Activated CD8-positive, alpha-beta memory T cell treated with anti-CD3 and anti-CD28 coated beads, Interleukin-2, amount 50 U/mL, for 4 hours (primary cell): ENCODE data around the gene RIOK2.
"Not testable (repeated sequence)": the region's sequence is repeated elsewhere in the genome, so short reads cannot be mapped to it uniquely, and the experiment has no call there.

Experiments used
- DNase-seq: peaks from one replicate; pipeline ENCODE4 v3.0.0-alpha.2; 2020

RIOK2 gene

GRCh38 chr5:97183100-97183929 is at the start of gene RIOK2:
Gene RIOK2, minus strand, starts transcription at chr5:97183247. Its CDS starts 56 bp downstream, at chr5:97183191.
- DNase-seq: peak; percentile 92

GRCh38 chr5:97231025-97231636 is 48.1 kb upstream of the RIOK2 start:
- DNase-seq: no peak

- no peak for DNase-seq
Observed at GRCh38 chr5:97229688-97230285, 46.7 kb upstream of the RIOK2 start.

GRCh38 chr5:97229196-97229595 is 46.1 kb upstream of the RIOK2 start:
- DNase-seq: no peak

DNA sequence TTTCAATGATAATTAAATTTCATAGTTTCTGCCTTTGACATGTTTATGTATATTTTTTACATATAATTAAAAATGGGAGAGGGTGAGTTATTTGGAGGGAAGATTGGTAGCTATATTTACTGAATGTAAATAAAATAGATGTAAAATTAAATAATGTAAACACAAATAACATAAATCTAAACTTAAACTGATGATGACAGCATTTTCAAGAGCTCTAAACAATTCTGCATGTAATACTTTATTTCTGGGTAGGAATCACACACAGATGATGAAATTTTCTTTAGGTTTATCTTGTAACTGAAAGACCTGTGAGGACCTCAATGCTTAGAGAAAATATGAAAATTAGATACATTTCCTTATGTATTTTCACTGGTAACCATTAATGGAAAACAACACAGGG is 42.2 kb upstream of the RIOK2 start:
- no peak for DNase-seq

- no peak for DNase-seq
Observed at GRCh38 chr5:97224112-97224750, 41.2 kb upstream of the RIOK2 start.

- no peak for DNase-seq
Observed at GRCh38 chr5:97223596-97223995, 40.5 kb upstream of the RIOK2 start.

DNA sequence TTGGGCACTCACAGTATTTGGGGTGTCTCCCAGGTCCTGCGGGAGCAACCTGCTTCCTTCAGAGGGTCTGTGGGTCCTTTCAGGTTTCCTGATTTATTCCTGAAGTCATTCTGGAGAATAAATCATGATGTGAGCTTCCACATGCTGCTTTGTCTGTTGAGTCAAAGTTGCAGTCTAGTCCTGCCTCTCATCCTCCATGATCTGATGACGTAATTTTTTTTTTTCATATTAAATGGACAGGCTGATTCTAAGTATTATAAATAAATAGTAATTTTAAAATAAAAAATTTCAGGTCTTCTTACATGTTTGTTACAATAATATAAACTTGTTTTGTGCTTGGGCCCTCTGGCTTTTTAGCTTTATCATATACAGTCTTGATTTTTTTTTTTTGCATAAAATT is 26.3 kb upstream of the RIOK2 start:
- DNase-seq: no peak

- no peak for DNase-seq
Observed at GRCh38 chr5:97208714-97209113, 25.7 kb upstream of the RIOK2 start.

DNA sequence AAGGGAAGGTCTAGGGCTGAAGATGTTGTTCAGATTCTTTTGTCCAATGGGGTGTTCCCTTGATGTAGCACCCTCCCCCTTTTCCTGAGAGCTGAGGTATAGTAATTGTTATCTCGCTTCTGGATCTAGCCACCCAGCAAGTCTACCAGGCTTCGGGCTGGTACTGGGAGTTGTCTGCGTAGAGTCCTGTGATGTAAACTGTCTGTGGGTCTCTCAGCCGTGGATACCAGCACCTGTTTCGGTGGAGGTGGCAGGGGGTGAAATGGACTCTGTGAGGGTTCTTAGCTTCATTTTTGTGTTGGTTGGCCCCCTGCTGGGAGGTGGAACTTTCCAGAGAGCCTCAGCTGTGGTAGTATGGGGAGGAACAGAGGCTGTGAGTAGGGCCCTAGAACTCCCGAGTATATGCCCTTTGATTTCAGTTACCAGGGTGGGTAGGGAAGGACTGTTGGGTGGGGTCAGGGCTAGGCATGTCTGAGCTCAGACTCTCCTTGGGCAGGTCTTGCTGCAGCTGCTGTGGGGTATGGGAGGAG is 25.2 kb upstream of the RIOK2 start:
- DNase-seq: no peak

- no peak for DNase-seq
Observed at GRCh38 chr5:97194366-97194765, 11.3 kb upstream of the RIOK2 start.

- no peak for DNase-seq
Observed at GRCh38 chr5:97193355-97193688, 10.3 kb upstream of the RIOK2 start.

DNA sequence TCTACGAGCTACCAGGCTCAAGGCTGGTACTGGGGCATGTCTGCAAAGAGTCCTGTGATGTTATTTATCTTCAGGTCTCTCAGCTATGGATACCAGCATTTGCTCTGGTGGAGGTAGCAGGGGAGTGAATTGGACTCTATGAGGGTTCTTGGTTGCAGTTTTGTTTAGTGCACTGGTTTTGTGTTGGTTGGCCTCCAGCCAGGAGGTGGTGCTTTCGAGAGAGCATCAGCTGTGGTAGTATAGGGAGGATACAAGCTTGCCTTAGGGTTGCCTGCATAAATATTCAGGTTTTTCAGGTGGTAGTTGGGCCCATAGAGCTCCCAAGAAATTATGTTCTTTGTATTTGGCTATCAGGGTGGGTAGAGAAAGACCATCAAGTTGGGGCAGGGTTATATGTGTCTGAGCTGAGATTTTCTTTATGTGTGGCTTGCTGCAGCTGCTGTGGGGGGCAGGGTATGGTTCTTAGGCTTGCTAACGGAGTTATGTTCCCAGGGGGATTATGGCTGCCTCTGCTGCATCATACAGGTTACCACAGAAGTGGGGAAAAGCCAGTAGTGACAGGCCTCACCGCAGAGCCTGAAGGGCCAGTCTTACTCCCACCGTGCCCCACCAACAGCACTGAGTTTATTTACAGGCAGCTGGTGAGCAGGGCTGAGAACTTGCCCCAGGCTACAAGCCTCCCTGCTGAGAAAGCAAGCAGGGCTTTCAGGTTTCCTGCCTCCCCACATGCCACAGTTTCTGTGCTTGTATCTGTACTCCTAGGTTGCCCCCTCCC is 9.7 kb upstream of the RIOK2 start:
- DNase-seq: no peak

DNA sequence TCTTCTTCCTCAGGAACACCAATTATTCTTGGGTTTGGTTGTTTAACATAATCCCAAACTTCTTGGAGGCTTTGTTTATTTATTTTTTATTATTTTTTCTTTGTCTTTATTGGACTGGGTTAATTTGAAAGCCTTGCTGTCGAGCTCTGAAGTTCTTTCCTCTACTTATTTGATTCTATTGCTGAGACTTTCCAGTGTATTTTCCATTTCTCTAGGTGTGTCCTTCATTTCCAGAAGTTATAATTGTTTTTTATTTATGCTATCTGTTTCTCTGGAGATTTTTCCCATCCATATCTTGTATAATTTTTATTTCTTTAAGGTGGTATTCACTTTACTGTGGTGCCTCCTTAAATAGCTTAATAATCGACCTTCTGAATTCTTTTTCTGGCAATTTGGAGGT is 8.8 kb upstream of the RIOK2 start:
- no peak for DNase-seq

DNA sequence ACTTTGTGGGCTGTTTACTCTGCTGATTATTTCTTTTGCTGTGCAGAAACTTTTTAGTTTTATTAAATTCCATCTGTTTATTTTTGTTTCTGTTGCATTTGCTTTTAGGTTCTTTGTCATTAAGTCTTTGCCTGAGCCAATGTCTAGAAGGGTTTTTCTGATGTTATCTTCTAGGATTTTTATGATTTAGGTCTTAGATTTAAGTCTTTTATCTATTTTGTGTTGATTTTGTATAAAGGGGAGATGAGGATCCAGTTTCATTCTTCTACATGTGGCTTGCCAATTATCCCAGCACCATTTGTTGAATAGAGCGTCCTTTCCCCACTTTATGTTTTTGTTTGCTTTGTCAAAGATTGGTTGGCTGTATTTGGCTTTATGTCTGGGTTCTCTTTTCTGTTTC is 6.5 kb upstream of the RIOK2 start:
- DNase-seq: not testable (repeated sequence)

GRCh38 chr5:97183930-97184213 is 825 bp upstream of the RIOK2 start:
- DNase-seq: no peak

DNA sequence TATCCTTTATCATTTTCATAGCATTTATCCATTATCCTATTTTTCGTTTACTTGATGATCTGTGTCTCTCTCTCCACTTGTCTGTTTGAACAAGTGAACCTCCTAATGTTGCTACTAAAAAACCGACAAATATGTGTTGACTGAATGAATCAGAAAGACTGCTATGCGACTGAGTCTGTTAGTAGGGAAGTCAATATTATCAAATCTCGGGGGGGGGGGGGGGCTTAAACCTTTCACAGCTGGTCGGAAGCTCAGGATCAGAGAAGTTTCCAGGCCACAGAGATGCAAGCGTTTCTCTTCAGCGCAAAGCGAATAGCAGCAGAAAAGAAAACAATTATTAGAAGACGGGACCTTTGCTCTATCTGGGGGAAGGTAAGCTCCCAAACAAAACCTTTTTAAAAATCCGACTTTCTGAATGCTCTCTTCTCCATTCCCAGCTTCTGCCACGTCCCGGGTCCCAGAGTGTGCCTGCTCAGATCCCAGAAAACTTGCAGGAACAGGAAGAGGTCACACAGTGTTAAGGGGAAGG is 412 bp downstream of the RIOK2 start:
- DNase-seq: no peak

DNA sequence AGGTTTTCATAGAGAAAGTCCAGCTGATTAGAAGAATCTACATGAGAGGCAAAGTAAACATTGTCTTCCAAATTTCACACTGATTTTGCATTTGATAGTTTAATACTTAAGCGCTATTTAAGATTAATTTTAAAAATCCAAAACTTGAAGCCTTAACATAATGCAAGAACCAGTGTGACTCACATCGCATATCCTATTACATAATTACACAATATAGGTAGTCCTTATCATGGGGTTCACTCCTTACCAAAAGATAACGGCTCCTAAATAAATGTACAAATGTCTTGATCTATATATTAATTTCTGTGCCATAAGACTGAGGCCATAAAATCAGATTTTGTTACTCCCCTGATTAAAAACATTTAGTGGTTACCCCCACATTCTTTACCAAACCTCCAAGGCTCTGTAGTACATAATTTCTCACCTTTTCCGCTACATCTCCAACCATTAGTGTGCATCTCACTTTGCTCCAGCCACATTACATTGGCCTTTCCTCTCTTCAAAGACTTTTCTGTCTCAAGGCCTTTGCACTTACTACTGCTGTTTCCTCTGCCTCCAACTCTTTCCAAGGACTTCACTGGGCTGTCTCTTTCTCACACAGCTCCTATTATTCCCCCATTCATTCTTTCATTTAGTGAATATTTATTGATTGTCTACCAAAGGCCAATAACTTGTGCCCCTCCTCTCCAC is 1.0 kb downstream of the RIOK2 start:
- DNase-seq: no peak

GRCh38 chr5:97179457-97179856 is 3.6 kb downstream of the RIOK2 start:
- DNase-seq: not testable (repeated sequence)

GRCh38 chr5:97172227-97172626 is 10.8 kb downstream of the RIOK2 start:
- DNase-seq: no peak

GRCh38 chr5:97171703-97172102 is 11.3 kb downstream of the RIOK2 start:
- DNase-seq: no peak

GRCh38 chr5:97167435-97167834 is 15.6 kb downstream of the RIOK2 start:
- no peak for DNase-seq
